Endodermal cell (in vitro differentiated cells): ENCODE measurements around the gene CCDC124. TPM values are rescaled to one million over a fixed set of nuclear protein-coding genes. Genes with fewer than 3 reads are reported as not detected.
A peak's percentile ranks its signal among the peaks of the same experiment; 100 is the strongest.

ENCODE experiments used
- DNase-seq: peaks from one replicate; pipeline ENCODE4 v3.0.0-alpha.2; 2017
- H3K27ac ChIP-seq: 2 replicates; pipeline ENCODE4 v1.5.1; 2013; ENCODE audit warnings: mild to moderate bottlenecking, low read depth, low read length, moderate library complexity
- H3K27me3 ChIP-seq: 2 replicates; pipeline ENCODE4 v1.6.1; 2013; ENCODE audit warnings: mild to moderate bottlenecking, low read length, moderate library complexity; ENCODE audit not compliant: insufficient read depth, control insufficient read depth, poor library complexity, severe bottlenecking
- H3K36me3 ChIP-seq: 2 replicates; pipeline ENCODE4 v1.7.0; 2013; ENCODE audit warnings: mild to moderate bottlenecking, low read length, moderate library complexity; ENCODE audit not compliant: control insufficient read depth, insufficient read depth
- H3K4me1 ChIP-seq: one replicate; pipeline ENCODE4 v1.7.0; 2013; ENCODE audit warnings: low read length; ENCODE audit not compliant: control insufficient read depth, insufficient read depth
- H3K4me3 ChIP-seq: 2 replicates; pipeline ENCODE4 v1.5.1; 2013; ENCODE audit warnings: mild to moderate bottlenecking, low read length, moderate library complexity
- H3K9ac ChIP-seq: 2 replicates; pipeline ENCODE4 v1.6.1; 2013; ENCODE audit warnings: mild to moderate bottlenecking, low read length, moderate library complexity; ENCODE audit not compliant: poor library complexity, severe bottlenecking; ENCODE audit errors: extremely low read depth
- H3K9me3 ChIP-seq: 2 replicates; pipeline ENCODE4 v1.6.1; 2013; ENCODE audit warnings: mild to moderate bottlenecking, low read length, moderate library complexity; ENCODE audit not compliant: control insufficient read depth
- H3K27ac Mint-ChIP-seq: 2 replicates; pipeline ENCODE4 v1.8.0; 2020; ENCODE audit warnings: mixed read lengths
- H3K27me3 Mint-ChIP-seq: 2 replicates; pipeline ENCODE4 v1.8.0; 2021; ENCODE audit warnings: mild to moderate bottlenecking, mixed read lengths; ENCODE audit not compliant: insufficient read depth
- H3K36me3 Mint-ChIP-seq: 2 replicates; pipeline ENCODE4 v1.8.0; 2020; ENCODE audit warnings: low read depth, mixed read lengths
- H3K4me1 Mint-ChIP-seq: 2 replicates; pipeline ENCODE4 v1.8.0; 2020; ENCODE audit warnings: mixed read lengths
- H3K4me3 Mint-ChIP-seq: 2 replicates; pipeline ENCODE4 v1.8.0; 2020; ENCODE audit warnings: mild to moderate bottlenecking, moderate library complexity, mixed read lengths
- H3K9me3 Mint-ChIP-seq: 2 replicates; pipeline ENCODE4 v1.8.0; 2020; ENCODE audit warnings: mild to moderate bottlenecking, mixed read lengths
- CTCF ChIP-seq: fragments of 200-600 bp; sonication (generic); conservative IDR thresholded peaks from 2 replicates; pipeline ENCODE4 v1.5.0; 2021; ENCODE audit warnings: antibody characterized with exemption, mild to moderate bottlenecking
- WGBS, 2 experiments: methylation state at CpG; one replicate each; pipeline versions ENCODE4 v1.1.5 to v1.1.7; 2013; ENCODE audit warnings: missing lambda C conversion rate in 2 of 2, mixed read lengths in 1 of 2; ENCODE audit not compliant: insufficient coverage in 1 of 2, insufficient read length in 1 of 2; 5-methylcytosine and 5-hydroxymethylcytosine counted together
- total RNA-seq, 2 donors: library from RNA; stranded (reverse); fragmentation: NEBNext Ultra II Directional in 1 of 2; extraction: Animal tissue kit (Norgen Biotek cat#: 25700) in 1 of 2; gene quantifications; 2 replicates in 1 of 2; 3 replicates in 1 of 2; pipeline ENCODE4 v1.2.1, GENCODE V29; 2021

CCDC124 gene
- total RNA-seq, 2 donors from 2014 or later: 129 to 143 TPM

GRCh38 chr19:17954401-17954800 lies 21.6 kb downstream of the CCDC124 start:
- no peak overlapping the region for H3K4me3 Mint-ChIP-seq
- no peak overlapping the region for H3K27ac ChIP-seq
- no peak overlapping the region for H3K27ac Mint-ChIP-seq
- no peaks in the 10 kb centered on the region for H3K36me3 Mint-ChIP-seq
- H3K4me3 ChIP-seq: no peak overlapping the region
- H3K9me3 ChIP-seq: no peaks in the 10 kb centered on the region
- peaks cover 47% of the 10 kb centered on the region for H3K27me3 ChIP-seq
- no peaks in the 10 kb centered on the region for H3K9me3 Mint-ChIP-seq
- WGBS, 2 experiments: 78 to 92% methylated on average over 4 to 7 of the region's 7 CpGs
- no peaks in the 10 kb centered on the region for H3K36me3 ChIP-seq
- no peak overlapping the region for H3K9ac ChIP-seq
- peaks cover 18% of the 10 kb centered on the region for H3K4me1 Mint-ChIP-seq
- TF ChIP-seq CTCF: no peak
- peaks cover 67% of the 10 kb centered on the region for H3K27me3 Mint-ChIP-seq
- DNase-seq: no peak
- peaks cover 3% of the 10 kb centered on the region for H3K4me1 ChIP-seq

- 93 to 94% methylated on average over 3 of the region's 3 CpGs for WGBS, 2 experiments
- H3K27ac Mint-ChIP-seq: peak overlapping the region; percentile 16
- Histone ChIP-seq H3K36me3 (no peaks in the 10 kb centered on the region), H3K4me3 (no peak overlapping the region), H3K27ac (no peak overlapping the region), H3K9me3 (no peaks in the 10 kb centered on the region), H3K27me3 (peaks cover 18% of the 10 kb centered on the region), H3K4me1 (peaks cover 3% of the 10 kb centered on the region), H3K9ac (no peak overlapping the region)
- H3K9me3 Mint-ChIP-seq: no peaks in the 10 kb centered on the region
- peaks cover 8% of the 10 kb centered on the region for H3K4me1 Mint-ChIP-seq
- no peak for DNase-seq
- peaks cover 42% of the 10 kb centered on the region for H3K27me3 Mint-ChIP-seq
- H3K4me3 Mint-ChIP-seq: no peak overlapping the region
- no peak for TF ChIP-seq CTCF
- no peaks in the 10 kb centered on the region for H3K36me3 Mint-ChIP-seq
Observed at GRCh38 chr19:17957149-17957849, 24.5 kb downstream of the CCDC124 start.

GRCh38 chr19:17957885-17958284 lies 25.1 kb downstream of the CCDC124 start:
- peaks cover 3% of the 10 kb centered on the region for H3K4me1 ChIP-seq
- H3K9ac ChIP-seq: no peak overlapping the region
- no peaks in the 10 kb centered on the region for H3K36me3 Mint-ChIP-seq
- peaks cover 12% of the 10 kb centered on the region for H3K27me3 ChIP-seq
- no peak overlapping the region for H3K4me3 ChIP-seq
- H3K4me1 Mint-ChIP-seq: peaks cover 8% of the 10 kb centered on the region
- no peak overlapping the region for H3K27ac ChIP-seq
- no peaks in the 10 kb centered on the region for H3K9me3 ChIP-seq
- peaks cover 38% of the 10 kb centered on the region for H3K27me3 Mint-ChIP-seq
- no peak for TF ChIP-seq CTCF
- H3K9me3 Mint-ChIP-seq: no peaks in the 10 kb centered on the region
- no peaks in the 10 kb centered on the region for H3K36me3 ChIP-seq
- no peak for DNase-seq
- no peak overlapping the region for H3K4me3 Mint-ChIP-seq
- no peak overlapping the region for H3K27ac Mint-ChIP-seq
